Prostate gland (tissue), 2 donors: ENCODE results near the gene NOP16. TPM values are rescaled to one million over a fixed set of nuclear protein-coding genes. Genes with fewer than 3 reads are reported as not detected.

Source experiments
- DNase-seq: peaks from one replicate; pipeline ENCODE4 v3.0.0-alpha.2; 2019; ENCODE audit warnings: low spot score
- H3K27ac ChIP-seq, 2 donors: fragments of 200-600 bp; sonication (generic); 2 replicates each; pipeline ENCODE4 v1.5.1; 2017 to 2019
- H3K27me3 ChIP-seq: fragments of 200-600 bp; sonication (generic); replicated peaks from 2 replicates; pipeline ENCODE4 v1.5.1; 2019; ENCODE audit not compliant: insufficient read depth
- H3K36me3 ChIP-seq, 2 donors: fragments of 200-600 bp; sonication (generic); 1 replicate in 1 of 2; 2 replicates in 1 of 2; pipeline versions ENCODE4 v1.5.1 to v1.8.1; 2017 to 2019
- H3K4me1 ChIP-seq: fragments of 200-600 bp; sonication (generic); replicated peaks from 2 replicates; pipeline ENCODE4 v1.5.1; 2019
- H3K4me3 ChIP-seq, 2 donors: fragments of 200-600 bp; sonication (generic); 2 replicates each; pipeline ENCODE4 v1.5.1; 2017 to 2019
- H3K9me3 ChIP-seq: fragments of 200-600 bp; sonication (generic); 2 replicates; pipeline ENCODE4 v1.5.1; 2017
- CTCF ChIP-seq, 4 experiments: fragments of 200-600 bp in 2 of 4; fragments of 450-650 bp in 2 of 4; sonication (generic) in 2 of 4; IDR thresholded peaks; 1 replicate in 3 of 4; 2 replicates in 1 of 4; pipeline ENCODE4 v1.5.1; 2016 to 2019; ENCODE audit warnings: antibody characterized with exemption in 4 of 4, mild to moderate bottlenecking in 2 of 4, moderate library complexity in 2 of 4
- POLR2A ChIP-seq: fragments of 450-650 bp; IDR thresholded peaks from one replicate; pipeline ENCODE4 v1.6.1; 2016; ENCODE audit warnings: antibody characterized with exemption, mild to moderate bottlenecking
- POLR2AphosphoS5 ChIP-seq: sonication (generic); formaldehyde crosslinking; IDR thresholded peaks from one replicate; pipeline ENCODE4 v1.6.1; 2017; ENCODE audit warnings: antibody characterized with exemption
- WGBS: methylation state at CpG from one replicate; pipeline ENCODE4 v1.1.5; 2018; 5-methylcytosine and 5-hydroxymethylcytosine counted together
- intact Hi-C: fragments of 100-400 bp; cut with DNase I; formaldehyde crosslinking; loops from one replicate; pipeline ENCODE4 v1.14.2; 2022
- total RNA-seq, 2 donors: library from RNA; depleted of rRNA; stranded (reverse); fragments of >200 nt; gene quantifications; one replicate each; pipeline ENCODE4 v1.1.0, GENCODE V29; 2016

NOP16 gene
- total RNA-seq, 2 donors from 2014 or later, result 10.8 to 11.6 TPM

- no peaks in the 10 kb centered on the region for H3K4me1 ChIP-seq
- intact Hi-C loops, result no loop called here
- H3K27ac ChIP-seq, result no peak overlapping the region
- no peaks in the 10 kb centered on the region for H3K27me3 ChIP-seq
- WGBS, result 60% methylated on average over 17 of the region's 17 CpGs
- DNase-seq, result no peak
- no peak overlapping the region for H3K4me3 ChIP-seq
- H3K36me3 ChIP-seq, result no peaks in the 10 kb centered on the region
- TF ChIP-seq POLR2A (no peak), CTCF (IDR thresholded peaks at IDR 0.05) (no peak), POLR2AphosphoS5 (no peak)
- no peaks in the 10 kb centered on the region for H3K9me3 ChIP-seq
Measured at GRCh38 chr5:176400382-176401156, 12.2 kb upstream of the NOP16 start.

GRCh38 chr5:176397736-176398420 lies 9.5 kb upstream of the NOP16 start:
- H3K27ac ChIP-seq, result no peak overlapping the region
- H3K4me3 ChIP-seq, result no peak overlapping the region
- H3K27me3 ChIP-seq, result no peaks in the 10 kb centered on the region
- intact Hi-C loops, result no loop called here
- H3K36me3 ChIP-seq, result no peaks in the 10 kb centered on the region
- 92% methylated on average over 18 of the region's 18 CpGs for WGBS
- no peaks in the 10 kb centered on the region for H3K9me3 ChIP-seq
- TF ChIP-seq POLR2AphosphoS5 (no peak), CTCF (IDR thresholded peaks at IDR 0.05) (no peak), POLR2A (no peak)
- DNase-seq, result no peak
- no peaks in the 10 kb centered on the region for H3K4me1 ChIP-seq

- intact Hi-C loops, result no loop called here
- 65% methylated on average over 6 of the region's 6 CpGs for WGBS
- TF ChIP-seq POLR2AphosphoS5 (no peak), POLR2A (no peak), CTCF (IDR thresholded peaks at IDR 0.05) (no peak)
- no peak overlapping the region for H3K27ac ChIP-seq
- H3K4me3 ChIP-seq, result no peak overlapping the region
- no peaks in the 10 kb centered on the region for H3K36me3 ChIP-seq
- H3K4me1 ChIP-seq, result no peaks in the 10 kb centered on the region
- no peaks in the 10 kb centered on the region for H3K9me3 ChIP-seq
- H3K27me3 ChIP-seq, result no peaks in the 10 kb centered on the region
- DNase-seq, result no peak
Measured at GRCh38 chr5:176396330-176396729, 7.9 kb upstream of the NOP16 start.

- no peaks in the 10 kb centered on the region for H3K9me3 ChIP-seq
- 80% methylated on average over 11 of the region's 11 CpGs for WGBS
- no peaks in the 10 kb centered on the region for H3K27me3 ChIP-seq
- no peak for DNase-seq
- no peak overlapping the region for H3K4me3 ChIP-seq
- intact Hi-C loops, result no loop called here
- H3K36me3 ChIP-seq, result no peaks in the 10 kb centered on the region
- H3K4me1 ChIP-seq, result no peaks in the 10 kb centered on the region
- TF ChIP-seq CTCF (IDR thresholded peaks at IDR 0.05) (no peak), POLR2A (no peak), POLR2AphosphoS5 (no peak)
- no peak overlapping the region for H3K27ac ChIP-seq
Measured at GRCh38 chr5:176394881-176395675, 6.7 kb upstream of the NOP16 start.
